Hindlimb muscle (tissue), 1 donor: ENCODE data around the gene CEP131. TPM values are rescaled to one million over a fixed set of nuclear protein-coding genes. Genes with fewer than 3 reads are reported as not detected.
A peak's percentile ranks its signal among the peaks of the same experiment; 100 is the strongest.

ENCODE experiments used
- DNase-seq: peaks from one replicate; pipeline ENCODE4 v3.0.0-alpha.2; 2013
- polyA plus RNA-seq: library from polyadenylated mRNA; unstranded; fragments of 120-200 nt; gene quantifications from one replicate; pipeline ENCODE4 v1.2.1, GENCODE V29; 2013; ENCODE audit not compliant: insufficient read length

The CEP131 gene
- polyA plus RNA-seq, 1 donor: 15.4 TPM

DNA sequence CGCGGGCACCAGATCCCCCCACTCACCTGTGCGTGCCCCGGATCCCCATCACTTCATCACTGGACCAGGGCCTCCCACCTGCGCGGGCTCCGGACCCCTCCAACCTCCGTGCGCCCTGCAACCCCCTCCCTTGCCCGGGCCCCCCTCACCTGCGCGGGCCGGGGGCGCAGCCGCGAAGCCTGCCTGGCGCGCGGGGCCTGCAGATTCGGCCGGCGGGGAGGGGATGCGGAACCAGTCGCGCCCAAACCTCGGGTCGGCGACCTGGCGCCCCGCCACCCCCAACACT lies 202 bp downstream of the CEP131 start:
- DNase-seq: no peak

DNA sequence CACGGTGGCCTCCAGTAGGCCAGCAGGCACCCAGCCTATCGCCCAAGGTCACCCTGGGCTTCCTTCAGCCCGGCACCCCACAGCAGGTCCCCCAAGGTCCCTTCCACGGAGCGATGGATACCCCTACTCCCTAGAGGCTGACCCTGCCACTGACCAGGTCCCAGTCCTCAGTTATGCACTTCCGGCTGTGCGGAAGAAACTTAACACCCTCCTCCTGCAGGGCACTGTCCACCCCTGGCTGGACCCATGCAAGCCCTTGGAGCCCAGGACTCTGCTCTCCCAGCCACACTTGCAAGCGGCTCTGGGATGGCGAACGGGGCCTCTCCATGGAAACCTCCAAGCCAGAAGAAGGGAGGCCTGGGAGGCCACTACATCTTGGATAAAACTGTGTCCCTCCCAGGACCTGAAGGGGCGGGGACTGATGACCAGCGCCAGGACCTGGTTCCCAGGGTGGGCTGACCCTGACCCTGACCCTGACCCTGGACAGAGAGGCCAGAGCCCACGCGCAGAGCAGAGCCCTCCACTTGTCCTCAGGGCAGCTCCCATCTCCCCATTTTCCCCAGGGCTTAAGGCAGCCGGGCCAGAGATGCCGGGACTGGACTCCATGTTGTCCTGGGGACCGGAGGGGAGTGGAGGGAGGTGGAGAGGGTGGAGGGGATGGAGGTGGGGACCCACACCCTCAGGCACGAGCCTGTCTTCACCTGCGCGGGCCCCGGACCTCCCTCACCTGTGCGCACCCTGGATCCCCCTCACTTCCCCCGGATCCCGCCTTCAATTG lies 734 bp downstream of the CEP131 start:
- DNase-seq: no peak

DNA sequence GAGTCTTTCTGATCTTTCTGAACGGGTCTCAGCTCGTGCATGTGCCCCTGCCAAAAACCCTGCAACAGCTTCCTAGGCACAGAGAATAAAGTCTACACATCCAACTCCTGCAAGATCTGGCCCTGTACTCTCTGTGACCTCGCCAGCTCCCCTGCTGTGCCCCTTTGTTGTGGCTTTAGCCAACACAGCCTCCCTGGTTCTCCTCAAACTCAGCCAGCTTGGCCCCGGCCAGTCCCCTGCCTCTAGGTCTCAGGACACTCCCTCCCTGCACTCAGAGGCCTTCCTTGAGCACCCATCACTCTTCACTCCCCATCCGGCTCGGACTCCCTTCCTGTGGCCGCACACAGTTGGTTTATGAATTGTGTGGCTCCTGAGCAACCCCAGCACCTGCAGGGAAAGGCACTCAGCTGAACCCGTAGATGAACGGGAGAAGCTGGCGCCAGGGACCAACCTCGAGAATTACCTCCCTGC lies 1.4 kb downstream of the CEP131 start:
- DNase-seq: no peak

DNA sequence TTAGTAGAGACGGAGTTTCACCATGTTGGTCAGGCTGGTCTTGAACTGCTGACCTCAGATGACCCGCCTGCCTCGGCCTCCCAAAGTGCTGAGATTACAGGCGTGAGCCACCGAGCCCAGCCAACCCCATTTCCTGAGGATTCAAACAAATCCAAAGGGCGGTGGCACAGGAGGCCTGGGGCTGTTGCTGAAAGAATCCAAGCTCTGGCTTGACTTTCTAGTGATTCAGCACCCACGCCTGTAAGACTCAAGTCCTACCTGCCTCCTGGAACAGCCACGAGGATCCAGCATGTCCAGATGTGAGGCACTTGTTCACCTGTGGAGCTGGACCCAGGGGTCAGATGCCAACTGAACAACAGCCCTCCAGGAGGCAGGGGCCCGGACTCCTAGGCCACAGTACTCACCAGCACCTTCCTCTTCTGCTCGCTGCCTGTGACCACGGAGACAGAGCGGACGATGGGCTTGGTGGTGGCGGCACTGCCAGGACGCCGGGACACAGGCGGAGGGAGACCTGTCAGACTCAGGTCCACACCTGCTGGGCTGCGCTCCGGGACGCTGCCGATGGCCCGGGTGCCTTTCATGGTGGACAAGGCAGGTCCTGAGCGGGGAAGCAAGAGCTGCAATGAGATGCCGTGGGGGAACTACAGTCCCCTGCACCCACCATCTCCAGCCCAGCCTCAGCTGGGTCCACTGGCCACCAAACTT lies 3.1 kb downstream of the CEP131 start:
- DNase-seq: no peak

DNA sequence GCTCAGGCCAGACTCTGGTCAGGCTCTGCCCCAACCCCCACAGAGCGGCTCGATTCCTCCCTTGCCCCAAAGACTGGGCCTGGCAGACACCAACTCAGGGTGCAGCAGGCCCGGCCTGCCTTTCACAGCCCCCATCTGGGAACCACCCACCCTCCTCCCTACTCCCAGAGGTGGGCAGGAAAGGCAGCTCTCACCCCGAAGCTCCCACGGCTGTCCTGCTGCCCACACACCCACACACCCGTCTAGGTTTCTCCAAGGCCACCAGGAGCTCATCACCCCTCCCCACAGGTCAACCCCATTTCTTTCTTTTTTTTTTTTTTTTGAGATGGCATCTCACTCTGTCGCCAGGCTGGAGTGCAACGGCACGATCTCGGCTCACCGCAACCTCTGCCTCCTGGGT lies 3.8 kb downstream of the CEP131 start:
- DNase-seq: no peak

DNA sequence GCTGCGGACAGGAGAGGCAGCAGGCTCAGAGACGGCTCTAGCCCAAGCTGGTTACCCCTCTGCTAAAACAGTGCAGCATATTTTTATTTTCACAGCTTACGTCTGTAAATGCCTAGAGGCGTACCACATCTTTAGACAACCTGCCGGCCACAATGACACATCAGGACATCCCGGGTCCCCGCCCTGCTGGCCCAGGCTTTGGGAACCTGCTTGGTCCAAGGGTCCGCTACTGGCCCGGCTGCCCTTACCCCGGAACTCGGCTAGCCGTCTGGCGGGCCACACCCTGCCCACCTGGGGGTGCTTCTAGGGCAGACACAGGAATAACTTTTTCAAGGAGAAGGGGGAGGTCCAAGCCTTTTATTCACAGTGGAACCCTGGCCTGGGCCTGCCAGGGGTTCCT lies 4.3 kb downstream of the CEP131 start:
- DNase-seq: no peak

DNA sequence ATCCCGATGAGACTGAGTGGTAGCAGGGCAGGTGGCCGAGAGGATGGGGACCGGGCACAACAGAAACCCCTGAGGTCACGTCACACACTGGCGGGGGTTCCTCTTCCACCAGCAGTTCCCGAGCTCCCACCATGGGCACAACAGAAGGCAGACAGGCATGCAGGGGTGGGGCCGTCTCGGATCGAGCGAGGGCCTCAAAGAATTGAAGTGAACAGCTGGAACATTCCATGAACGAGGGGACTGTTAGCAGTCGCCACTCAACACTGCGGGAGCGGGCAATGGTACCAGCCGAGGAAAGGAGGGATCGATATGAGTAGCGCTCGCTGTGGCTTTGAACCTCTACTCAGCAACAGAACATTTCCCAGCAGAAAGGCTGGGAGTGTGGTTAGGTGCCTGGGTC lies 5.3 kb downstream of the CEP131 start:
- no peak for DNase-seq

DNA sequence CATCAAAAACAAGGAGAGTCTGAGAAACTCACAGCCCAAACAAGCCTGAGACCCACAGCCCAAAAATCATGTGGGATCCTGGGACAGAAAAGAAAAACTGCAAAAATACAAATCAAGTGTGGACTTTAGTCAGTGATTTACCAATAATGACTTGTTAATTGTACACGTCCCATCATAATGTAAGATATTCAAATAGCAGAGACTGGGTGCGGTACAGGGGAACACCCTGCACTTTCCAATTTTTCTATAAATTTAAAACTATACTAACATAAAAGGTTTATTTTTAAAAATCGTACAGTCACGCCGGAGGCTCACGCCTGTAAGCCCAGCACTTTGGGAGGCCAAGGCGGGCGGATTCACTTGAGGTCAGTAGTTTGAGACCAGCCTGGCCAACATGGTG lies 8.8 kb downstream of the CEP131 start:
- DNase-seq: no peak

DNA sequence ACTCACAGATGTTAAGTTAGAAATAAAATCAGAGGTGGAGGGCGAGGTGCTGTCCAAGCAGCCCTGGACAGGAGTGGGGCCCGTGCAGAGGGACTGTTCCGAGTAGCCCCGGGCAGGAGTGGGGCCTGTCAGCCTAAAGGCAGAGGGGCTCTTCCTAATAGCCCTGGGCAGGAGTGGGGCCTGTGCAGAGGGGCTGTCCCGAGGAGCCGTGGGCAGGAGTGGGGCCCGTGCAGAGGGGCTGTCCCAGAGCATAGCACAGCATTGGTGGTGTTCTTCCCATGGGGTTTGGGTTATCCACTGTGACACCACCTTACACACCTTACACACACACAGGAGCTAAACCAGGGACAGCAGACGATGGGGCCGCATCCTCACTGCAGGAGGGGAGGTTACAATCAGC lies 10.4 kb downstream of the CEP131 start:
- DNase-seq: no peak

DNA sequence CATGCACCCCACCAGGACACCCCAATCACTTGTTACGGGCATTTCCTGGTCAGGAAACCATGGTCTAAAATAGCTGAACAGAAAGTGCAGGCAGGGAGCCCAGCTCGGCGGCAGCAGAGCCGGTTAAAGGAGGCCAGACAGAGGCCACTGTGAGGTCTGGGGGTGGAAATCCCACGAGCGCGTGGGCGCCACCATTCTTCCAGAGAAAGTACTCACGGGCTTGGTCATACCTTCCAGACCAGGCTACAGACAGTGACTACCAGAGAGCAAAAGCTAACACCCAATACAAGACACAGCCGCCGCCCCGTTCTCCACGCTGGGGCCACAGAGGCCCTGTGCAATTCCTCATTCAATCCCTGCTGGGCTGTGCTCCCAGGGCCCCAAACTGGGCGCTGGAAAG lies 11.9 kb downstream of the CEP131 start:
- no peak for DNase-seq

DNA sequence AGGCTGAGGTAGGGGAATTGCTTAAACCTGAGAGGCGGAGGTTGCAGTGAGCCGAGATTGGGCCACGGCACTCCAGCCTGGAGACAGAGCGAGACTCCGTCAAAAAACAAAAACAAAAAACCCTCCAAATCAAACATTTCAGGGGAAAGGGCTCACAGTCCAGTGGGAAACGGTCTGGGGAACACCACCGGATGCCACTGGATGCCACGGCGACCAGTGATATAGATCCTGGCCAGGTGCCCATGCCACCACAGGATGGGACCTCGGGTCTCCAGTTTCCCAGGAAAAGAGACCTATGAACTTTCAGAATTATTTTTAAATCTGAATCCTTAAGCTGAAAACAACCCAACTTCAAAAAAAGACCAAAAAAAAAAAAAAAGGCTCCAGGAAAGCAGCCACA lies 12.3 kb downstream of the CEP131 start:
- no peak for DNase-seq

DNA sequence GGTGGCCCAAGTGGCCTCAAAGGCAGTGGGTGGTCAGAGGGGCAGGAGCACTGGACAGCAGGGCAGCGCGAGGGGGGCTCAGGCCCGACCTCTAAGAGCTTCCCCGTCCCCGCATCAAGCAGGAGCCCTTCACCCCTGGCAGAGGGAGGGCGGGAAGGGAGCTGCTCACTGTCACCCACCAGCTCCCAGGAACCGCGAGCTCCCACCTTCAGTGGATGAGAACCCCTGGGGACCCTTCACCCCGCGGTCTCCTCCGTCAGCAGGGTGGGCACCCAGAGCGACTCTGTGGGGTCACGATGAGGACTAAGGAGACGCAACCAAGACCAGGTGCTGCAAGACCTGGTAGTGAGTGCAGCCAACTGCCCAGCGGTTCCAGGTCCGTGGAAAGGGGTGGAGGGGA lies 13.6 kb downstream of the CEP131 start:
- no peak for DNase-seq

DNA sequence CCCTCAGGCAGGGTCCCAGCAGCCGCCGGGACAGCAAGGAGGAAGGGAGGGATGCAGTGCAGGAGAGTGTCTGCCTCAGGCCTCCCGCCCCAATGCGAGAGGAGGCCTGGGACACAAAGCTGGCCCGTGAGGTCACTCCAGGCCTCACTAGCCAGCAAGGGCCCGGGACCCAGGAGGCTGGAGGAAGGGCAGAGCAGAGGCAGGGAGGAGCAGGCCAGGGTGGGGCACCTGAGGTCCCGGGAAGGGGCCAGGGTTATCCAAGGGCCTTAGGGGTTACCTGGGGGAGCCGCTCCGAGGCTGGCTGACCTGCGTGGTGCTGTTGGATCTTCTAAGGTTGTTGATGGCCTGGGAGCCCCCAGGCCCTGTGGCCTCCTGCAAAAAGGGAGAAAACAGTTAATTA lies 14.1 kb downstream of the CEP131 start:
- no peak for DNase-seq

DNA sequence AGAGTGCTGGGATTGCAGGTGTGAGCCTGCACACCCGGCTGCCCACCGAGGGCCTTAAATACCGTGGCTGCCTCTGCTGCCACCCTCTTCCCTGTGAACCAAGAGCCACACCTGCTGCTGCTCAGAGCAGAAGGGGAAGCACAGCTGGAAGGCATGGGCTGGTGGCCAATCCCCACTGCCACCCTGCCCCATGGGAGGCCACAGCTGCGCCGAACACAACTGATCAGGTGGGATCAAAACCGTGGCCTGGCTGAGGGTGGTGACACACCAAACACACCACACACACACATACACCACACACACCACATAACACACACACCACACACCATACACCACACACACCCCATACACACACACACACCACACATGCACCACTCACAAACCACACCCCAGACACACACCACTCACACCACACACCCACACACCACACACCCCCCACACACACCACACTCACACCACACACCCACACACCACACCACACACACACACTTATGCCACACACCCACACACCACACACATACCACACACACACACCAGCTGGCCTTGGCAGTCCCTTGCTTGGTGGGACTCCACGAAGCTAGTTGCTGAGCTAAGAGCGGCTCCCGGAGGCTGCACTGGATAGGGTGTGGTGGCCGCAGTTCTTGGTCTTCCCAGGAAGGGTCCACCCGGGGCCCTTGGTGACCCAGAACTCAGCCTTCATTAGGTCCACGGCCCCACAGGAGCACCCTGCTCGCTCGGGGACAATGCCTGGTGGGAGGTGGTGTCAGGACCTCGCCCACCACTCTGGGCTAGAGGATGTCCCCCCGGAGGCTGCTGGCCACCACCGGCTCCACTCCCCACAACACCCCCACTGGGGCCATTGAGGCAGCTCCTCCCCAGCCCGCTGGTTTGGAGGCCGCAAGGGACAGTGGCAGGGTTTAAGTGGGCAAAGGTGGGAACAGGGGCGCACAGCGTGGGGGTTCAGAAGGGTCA lies 14.9 kb downstream of the CEP131 start:
- DNase-seq: no peak

DNA sequence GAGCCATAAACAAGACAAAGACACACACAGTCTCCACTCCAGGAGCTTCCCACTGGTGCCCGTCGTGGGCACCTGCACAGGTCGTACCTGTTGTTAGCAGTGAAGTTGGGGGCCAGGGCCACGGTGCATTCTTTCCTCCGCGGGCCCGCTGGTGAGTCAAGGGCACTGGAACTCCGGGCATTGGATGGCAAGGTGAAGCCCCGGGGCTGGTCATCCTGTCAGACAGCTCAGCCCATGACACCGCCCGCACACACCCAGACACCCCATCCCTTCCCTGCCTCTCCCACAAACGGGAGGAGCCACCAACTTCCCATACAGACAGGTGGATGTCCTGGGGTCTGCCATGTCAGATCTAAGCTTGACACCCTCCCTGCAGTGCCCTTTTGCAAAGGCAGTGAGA lies 16.1 kb downstream of the CEP131 start:
- DNase-seq: no peak

DNA sequence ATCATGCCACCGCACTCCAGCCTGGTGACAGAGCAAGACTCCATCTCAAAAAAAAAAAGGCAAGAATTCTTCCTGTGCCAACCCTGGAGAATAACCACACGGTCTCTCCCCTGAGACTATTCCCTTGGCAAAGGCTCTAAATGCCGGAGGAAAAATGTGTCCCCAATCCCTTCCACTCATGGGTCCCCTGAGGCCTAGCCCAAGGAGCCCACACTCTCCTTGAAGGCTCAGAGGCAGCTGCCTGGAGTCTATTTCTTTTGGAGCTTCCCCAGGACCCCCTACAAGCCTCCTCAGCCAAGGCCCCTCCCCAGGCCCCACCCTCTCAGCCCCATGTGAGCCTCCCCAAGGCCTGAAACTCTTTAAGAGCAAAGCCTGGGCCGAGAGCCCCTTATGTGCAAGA lies 16.6 kb downstream of the CEP131 start:
- no peak for DNase-seq

DNA sequence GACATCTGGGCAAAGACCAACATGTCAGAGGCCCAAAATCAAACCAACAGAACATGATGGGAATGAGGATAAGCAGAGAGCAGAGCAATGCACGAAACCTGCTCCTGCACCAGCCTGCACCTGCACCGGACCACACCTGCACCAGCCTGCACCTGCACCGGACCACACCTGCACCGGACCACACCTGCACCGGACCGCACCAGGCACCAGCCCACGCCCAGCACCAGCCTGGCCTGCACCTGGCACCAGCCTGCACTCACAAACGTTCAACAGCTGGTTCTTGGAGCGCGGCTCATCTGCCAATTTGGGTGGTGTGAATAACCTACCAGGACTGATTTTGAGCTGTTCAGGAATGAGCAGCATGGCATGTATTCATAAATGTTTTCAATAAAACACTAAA lies 18.2 kb downstream of the CEP131 start:
- no peak for DNase-seq

DNA sequence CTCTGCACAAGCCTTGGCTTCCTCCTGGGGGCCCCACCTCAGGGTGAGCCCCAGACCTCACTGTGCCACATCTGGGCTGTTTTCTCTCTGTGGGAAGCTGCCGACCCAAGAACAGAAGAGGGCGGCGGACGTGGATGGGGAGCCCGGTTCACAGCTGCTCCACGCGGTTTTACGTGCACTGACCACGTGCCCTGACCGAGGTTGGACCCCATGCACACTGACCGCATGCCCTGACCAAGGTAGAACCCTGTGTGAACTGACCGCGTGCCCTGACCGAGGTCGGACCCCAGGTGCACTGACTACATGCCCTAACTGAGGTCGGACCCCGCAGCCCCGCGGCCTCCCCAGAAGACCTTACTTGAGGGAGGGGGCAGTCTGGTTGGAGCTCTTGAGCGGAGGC lies 19.6 kb downstream of the CEP131 start:
- DNase-seq: no peak

DNA sequence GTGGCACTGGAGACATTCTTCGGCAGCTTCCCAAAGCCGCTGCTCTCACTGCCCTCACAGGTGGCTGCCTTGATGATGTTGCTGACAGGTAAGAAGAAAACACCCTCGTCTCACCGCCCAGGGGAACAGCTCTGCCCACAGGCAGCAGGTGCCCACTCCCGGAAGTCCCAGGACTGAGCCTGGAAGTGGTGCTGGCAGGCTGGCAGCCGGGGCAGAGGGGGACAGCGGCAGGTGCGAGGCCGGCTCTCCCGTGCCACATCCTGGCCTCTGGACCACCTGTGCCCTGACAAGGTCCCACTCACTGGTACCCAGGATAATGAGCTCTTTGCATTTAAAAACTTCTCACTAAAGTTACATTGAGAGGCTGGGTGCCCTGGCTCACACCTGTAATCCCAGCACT lies 20.4 kb downstream of the CEP131 start:
- DNase-seq: no peak

DNA sequence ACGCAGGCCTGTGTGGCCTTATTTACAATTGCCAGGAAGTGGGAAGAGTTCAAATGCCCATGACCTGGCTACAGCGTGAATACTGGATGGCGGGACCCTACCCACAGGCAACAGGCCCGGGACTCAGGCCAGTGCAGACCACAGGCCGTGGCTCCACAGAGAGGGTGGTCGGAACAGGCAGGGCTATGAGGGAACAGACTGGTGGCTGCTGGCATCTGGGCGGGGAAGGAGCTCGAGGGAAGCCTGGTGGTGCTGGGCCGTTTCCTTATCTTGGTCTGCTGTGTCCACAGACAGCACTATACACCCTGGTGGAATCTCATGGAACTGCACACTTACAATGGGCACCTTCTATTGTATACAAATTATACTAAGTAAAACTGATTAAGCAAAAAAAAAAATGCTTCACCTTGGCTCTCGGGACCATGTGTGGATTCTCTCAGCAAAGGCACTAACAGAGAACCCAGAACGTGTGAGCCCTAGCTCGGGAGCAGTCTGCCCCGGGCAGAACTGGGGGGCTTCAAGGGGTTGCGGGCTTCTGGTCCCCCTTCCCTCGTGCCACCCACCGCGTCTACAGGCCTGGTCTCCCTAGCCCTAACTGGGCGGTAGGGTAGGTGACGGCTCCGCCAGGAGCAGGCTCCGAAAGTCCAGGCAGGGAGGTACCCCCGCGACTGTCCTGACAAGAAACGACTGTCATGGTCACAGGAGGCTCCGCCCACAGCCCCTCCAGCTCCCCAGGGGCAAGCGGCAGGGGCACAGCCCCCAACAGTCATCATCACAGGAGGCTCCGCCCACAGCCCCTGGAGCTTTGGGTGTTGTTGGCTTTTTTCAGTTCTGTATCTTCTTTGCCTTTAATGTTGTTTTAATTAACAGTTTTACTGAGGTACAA lies 21.8 kb downstream of the CEP131 start:
- DNase-seq: peak; percentile 60

DNA sequence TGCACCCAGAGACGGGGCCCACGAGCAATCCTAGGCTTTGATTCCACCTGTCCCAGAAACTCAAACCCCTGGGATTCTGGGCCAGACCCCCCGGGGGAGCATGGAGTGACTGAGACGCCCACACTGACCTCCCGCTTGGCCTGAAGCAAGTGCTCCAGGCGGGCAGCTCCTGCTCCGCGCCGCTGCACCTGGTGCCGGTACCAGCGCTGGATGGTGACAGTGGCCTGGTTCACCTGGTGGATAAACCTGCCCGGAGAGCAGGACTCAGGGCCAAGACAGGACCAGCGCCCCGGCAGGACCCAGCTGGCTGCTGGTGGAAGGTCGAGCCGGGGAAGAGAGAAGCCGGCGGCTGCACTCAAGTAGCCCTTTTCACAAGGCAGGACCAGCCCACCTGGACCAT lies 22.6 kb downstream of the CEP131 start:
- no peak for DNase-seq

DNA sequence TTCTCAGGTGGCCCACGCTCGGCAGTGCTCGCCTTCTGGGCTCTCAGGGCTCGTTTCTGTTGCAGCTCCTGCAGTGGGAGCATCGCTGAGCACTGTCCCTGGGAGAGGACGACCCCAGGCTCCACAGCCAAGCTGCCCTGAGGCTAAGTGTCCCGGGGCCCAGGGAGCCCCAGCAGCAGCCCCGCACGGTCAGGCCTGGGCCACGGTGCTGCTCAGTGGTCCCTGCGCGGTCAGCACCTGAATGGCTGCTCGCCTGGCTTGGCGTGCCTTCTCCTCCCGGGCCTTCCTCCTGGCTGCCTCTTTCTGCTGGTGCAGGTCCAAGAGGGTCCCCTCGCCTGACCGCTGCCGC lies 23.3 kb downstream of the CEP131 start:
- DNase-seq: no peak
